Measurements from ENCODE around the gene MIEN1.
"Not testable (repeated sequence)": the region's sequence is repeated elsewhere in the genome, so short reads cannot be mapped to it uniquely, and the experiment has no call there.

Gene MIEN1

DNA sequence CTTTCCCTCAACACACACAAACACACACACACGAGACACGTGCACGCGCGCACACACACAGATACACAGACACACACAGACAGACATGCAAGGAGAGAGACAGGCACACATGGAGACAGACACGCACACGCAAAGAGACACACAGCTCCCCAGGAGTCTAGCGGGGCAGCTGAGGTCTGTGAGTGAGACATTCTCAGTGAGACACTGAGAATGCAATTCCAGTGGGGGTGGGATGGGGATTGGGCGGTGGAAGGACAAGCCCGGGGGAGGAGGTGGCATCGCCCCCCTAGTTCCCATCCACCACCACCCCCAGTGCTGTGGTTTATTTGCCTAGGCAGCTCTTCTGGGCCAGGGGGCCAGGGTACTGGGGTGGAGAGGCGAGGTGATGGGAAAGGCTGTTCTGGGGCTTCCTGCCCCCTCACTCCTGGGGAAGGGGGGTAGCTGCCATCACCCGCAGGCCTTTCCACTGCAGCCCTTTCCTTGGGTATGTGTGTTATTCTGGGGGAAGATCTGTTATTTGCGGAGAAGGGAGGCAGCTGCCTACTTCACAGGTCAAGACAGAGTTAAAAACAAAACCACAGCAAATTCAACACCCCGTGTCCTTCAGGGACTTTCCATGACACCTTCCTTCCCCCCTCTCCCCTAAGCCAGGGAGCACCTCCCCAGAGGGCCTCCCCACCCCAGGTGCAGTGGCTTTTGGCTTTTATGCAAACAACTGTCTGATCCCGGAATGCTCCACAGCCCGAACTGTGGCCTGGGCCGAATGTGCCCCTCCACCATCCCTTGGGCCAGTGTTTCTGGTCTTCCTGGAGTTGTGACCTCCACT is 25.4 kb upstream of the MIEN1 start:
- DNase-seq (ENCODE audit: low read depth) = no peak

DNA sequence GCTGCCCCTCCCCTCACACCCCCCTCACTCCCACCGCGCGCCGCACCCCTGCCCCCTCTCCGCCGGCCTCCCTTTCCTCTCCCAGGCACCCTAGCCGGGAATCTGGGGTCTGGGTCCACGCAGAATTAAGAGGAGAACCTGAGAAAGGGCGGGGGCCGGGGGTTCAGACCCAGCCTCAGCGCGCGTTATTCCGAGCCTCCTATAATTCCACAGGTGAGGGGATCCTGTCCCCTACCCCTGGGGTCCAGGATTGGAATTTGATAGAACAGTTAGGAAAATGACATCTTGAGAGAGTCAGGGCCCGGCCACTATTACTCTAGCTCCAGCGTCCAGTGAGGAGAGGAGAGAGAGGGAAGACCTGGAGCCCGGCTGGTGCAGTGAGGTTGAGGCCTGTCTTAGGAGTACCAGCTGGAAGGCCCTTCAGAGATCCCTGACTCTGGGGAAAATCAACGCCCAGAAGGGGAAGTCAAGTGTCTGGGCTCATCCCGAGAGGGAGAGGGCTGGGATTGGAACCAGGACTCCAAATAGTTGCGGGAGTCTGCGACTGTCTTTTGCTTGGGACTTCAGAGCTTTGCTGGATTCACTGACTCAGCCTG is 24.7 kb upstream of the MIEN1 start:
- no peak for DNase-seq (ENCODE audit: low read depth)

DNA sequence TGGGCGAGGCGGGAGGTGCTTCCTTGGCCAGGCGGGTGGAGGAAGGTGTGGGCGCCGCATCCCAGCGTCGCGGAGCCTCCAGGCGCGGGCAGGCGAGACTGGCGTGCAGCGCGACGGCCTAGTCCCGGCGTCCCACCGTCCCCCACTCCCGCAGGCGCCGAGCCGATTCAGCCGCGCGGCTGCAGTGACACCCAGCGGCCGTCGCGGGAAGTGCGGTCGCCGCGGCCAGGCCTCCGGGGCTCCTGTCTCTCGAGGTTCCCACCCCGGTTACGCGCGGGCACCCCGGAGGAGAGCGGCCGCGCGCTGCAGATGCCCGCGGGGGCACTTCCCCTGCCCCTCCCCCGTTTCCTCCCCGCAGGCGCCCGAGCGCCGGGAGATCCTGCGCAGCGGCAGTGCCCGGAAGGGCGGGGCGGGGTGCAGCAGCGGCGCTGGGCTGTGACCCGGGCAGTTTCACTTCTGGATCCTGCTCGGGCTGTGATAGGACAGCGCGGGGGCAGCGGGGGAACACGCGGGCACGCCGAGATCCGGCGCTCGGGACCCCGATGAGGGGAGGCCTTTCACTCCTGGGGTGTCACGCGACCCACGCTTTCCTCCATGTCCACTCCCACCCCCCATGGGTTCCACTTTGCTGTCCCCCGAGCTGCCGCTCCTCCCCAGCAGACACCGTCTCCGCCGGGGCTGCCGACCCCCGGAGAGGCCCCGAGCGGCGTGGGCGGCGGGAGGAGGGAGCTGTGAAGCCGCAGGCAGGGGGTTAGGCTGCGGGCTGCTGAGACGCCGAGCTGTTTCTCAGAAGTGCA is 24.0 kb upstream of the MIEN1 start:
- peak; percentile 75 for DNase-seq (ENCODE audit: low read depth)

GRCh38 chr17:39753514-39754160 is 23.3 kb upstream of the MIEN1 start:
- no peak for DNase-seq (ENCODE audit: low read depth)

DNA sequence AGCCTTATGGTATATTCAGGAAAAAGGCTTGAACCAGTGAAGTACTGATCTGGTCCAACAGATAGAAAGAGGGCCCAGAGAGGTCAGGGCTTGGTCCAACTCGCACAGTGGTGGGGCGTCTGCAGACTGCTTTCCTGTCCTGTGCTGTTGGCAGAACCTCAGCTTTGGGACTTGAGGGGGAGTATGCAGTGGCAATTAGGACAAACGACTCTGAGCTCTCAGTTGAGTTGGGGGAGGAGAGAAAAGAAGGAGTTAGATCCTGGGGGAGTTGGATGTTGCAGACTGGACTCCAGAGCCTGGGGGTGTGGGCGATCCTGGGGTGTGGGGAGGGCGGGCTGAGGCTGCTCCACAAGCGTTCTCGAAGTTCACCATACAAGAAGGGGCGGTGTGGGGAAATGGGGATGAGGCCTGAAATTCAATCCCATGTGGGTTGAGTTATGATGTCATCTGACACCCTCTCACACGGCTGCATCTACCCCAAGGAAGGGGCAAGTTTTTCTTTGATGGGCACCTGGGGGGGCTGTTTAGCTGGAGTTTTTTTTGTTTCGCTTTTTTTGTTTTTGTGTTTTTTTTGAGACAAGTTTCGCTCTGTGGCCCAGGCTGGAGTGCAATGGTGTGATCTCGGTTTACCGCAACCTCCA is 22.0 kb upstream of the MIEN1 start:
- DNase-seq (ENCODE audit: low read depth) = no peak

DNA sequence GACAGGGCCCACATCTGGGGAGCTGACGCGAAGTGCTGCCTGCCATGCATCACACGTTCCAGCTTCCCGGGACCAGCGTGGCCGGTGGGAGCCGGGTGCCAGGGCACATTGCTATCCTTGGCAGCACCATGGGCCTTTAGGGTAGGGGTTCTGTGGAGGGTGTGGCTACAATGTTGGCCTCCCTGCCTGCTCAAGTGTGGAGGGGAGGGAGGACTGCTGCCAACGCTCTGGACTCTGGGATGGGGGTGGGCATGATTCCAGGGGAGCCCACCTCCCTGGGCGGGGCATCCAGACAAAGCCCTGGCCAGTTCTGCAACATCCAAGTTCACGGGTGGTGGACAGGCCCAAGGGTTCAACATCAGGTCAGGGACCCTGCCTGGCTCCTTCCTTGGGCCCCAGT is 21.3 kb upstream of the MIEN1 start:
- no peak for DNase-seq (ENCODE audit: low read depth)

GRCh38 chr17:39751016-39751543 is 20.7 kb upstream of the MIEN1 start:
- no peak for DNase-seq (ENCODE audit: low read depth)

DNA sequence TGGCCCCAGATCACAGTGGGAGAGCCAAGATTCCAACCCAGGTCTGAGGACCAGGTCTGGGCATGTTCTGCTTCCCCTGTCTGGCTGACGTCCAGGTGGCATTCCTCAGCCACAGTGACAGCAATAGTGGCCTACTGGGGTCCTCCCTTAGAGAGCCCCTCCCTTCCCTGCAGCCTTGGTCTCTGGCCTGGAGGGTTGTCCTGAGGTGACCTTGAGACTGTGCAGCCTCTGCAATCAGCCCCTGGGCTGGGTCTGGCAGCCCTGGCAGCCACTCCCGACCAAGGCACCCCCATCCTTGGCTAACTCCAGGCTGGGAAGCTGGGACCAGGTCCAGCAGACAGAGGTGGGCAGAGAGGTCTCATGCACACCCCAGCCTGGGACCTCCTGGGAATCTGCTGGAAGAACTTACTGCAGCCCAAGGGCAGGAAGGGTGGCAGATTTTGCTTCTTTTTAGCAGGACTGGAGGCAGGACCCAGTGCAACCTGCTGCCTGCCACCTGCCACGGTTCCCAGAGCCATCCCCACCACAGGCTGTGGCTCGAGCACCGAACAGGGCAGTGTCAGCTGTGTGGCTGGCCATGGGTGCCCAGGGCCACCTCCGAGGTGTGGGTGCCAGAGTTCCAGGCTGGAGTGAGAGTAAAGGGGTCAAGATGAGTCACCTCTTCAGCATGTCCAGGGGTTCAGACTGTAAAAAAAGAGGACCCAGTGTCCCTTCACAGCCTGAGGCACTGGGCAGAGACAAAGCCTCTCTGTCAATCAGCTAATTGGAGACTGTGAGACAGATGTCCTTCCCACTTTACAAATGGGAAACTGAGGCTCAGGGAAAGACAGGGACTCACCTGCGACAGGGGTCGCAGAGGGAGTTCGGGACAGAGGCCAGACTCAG is 20.0 kb upstream of the MIEN1 start:
- no peak for DNase-seq (ENCODE audit: low read depth)

DNA sequence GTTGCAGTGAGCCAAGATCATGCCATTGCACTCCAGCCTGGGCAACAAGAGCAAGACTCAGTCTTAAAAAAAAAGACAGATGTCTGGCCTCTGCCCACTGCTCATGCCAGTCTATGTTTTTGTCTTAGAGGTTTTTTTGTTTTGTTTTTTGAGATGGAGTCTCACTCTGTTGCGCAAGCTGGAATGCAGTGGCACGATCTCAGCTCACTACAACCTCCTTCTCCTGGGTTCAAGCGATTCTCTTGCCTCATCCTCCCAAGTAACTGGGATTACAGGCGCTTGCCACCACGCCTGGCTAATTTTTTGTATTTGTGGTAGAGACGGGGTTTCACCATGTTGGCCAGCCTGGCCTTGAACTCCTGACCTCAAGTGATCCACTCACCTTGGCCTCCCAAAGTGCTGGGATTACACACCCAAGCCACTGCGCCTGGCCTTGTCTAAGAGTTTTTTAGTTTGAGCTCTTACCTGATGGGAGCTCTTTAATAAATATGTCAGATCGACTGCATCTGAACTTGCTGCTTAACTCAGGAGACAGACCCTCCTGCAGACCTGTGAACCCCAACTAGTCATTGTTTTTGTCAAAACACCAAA is 18.2 kb upstream of the MIEN1 start:
- DNase-seq (ENCODE audit: low read depth) = not testable (repeated sequence)

DNA sequence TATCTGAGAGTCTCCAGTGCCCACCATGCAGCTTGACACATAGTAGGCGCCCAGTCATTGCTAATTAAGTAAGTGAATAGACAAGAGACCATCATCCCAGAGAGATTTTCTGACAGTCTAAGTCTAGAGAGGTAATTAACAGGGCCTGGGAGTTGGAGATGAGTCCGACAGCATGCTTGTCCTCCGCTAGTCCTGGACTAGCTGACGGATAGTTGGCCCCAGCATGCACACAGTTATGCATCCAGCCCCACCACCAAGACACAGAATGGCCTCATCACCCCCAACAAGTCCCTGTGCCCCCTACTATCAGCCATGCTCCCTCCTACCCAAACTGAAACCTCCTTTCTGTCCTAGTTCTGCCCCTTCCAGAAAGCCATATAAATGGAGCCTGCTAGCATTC is 17.4 kb upstream of the MIEN1 start:
- DNase-seq (ENCODE audit: low read depth) = no peak

DNA sequence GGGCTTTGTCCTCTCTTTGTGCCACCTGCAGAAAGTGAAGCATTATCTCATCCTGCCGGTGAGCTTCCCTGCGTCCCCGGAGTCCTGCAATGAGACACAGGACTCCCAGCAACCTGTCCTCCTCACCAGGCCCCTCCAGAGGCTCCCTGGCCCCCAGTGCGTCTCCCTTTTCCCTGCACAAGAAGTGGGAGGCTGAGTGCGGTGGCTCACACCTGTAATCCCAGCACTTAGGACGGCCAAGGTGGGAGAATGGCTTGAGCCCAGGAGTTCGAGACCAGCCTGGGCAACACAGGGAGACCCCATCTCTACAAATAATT is 15.8 kb upstream of the MIEN1 start:
- no peak for DNase-seq (ENCODE audit: low read depth)

DNA sequence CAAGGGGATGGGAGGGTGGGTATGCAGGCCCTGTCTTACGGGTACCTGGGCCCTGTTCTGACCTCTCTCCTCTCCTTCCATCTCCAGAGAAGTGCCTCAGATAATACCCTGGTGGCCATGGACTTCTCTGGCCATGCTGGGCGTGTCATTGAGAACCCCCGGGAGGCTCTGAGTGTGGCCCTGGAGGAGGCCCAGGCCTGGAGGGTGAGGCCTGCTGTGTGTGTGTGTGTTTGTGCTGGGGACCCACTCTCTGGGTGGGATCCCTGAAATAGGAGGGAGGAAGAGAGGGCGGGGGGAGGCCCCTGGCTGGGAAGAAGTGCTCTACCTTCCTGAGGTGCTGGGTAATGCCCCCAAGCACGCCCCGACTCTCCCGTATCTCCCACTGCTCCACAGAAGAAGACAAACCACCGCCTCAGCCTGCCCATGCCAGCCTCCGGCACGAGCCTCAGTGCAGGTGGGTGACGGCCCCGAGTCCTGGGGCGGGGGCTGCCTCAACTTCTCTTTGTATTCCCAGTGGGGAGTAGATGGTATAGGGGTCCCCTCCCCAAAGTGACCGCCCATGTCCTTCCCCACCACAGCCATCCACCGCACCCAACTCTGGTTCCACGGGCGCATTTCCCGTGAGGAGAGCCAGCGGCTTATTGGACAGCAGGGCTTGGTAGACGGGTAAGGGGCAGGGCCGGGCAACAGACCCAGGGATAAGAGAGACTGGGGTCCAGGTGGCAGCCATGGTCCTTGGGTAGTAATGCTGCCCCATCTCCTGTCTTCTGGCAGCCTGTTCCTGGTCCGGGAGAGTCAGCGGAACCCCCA is 15.2 kb upstream of the MIEN1 start:
- no peak for DNase-seq (ENCODE audit: low read depth)

DNA sequence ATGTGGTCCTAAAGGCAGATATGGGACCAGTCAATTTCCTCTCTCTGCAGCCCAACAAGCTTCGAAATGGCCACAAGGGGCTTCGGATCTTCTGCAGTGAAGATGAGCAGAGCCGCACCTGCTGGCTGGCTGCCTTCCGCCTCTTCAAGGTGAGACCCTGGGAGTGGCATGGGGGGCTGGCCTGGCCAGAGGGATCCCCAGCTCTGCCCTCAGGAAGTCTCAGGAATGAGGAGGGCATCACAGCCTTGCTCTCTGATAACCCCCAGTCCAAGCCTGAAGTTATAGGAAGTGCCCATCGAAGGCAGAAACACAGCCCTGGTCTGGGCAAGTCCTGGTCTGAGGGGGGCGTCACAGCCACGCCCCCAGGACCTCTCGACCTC is 14.5 kb upstream of the MIEN1 start:
- no peak for DNase-seq (ENCODE audit: low read depth)

DNA sequence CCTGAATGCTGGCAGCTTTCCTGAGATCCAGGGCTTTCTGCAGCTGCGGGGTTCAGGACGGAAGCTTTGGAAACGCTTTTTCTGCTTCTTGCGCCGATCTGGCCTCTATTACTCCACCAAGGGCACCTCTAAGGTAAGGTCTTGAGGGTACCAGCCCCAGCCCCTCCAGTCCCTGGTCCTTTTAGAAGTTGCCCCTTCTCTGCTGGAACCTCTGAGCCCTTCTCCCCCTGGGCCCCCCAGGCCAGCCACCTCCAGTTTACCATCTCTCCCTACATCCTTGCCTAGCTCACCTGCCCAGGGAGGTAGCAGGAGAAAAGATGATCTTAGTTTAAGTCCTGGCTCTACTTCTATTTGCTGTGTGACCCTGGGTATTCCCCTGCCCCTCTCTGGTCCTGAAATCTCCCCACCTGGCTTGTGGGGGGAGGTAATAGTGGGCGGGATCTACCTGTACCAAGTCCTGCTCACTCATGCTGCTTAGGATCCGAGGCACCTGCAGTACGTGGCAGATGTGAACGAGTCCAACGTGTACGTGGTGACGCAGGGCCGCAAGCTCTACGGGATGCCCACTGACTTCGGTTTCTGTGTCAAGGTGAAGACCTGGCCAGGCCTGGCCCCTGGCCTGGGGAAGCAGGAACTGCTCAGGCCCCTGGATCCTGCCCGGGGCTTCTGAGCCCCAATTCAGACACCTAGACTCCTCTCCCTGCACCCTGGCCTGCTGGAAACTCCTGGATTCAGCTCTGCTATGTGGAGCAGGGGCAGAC is 13.9 kb upstream of the MIEN1 start:
- no peak for DNase-seq (ENCODE audit: low read depth)

DNA sequence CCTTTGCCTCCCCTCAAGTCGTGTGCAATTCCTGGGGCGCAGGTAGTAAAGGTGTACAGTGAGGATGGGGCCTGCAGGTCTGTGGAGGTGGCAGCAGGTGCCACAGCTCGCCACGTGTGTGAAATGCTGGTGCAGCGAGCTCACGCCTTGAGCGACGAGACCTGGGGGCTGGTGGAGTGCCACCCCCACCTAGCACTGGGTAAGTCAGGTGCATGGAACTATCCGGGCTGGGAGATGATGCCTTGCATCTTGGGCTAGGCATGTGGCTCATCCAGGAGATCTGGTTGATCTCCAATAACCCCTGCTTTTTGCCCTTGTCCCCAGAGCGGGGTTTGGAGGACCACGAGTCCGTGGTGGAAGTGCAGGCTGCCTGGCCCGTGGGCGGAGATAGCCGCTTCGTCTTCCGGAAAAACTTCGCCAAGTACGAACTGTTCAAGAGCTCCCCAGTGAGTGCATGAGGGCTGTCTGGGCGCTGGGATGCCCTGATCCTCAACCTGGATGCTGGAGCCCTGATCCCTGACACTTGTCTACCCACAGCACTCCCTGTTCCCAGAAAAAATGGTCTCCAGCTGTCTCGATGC is 12.6 kb upstream of the MIEN1 start:
- DNase-seq (ENCODE audit: low read depth) = no peak

GRCh38 chr17:39742126-39742855 is 12.0 kb upstream of the MIEN1 start:
- DNase-seq (ENCODE audit: low read depth) = no peak

GRCh38 chr17:39740357-39741111 is 10.2 kb upstream of the MIEN1 start:
- no peak for DNase-seq (ENCODE audit: low read depth)

Data from fibroblast of the conjunctiva (primary cell).